GM18519 (cell line): Measurements from ENCODE around the gene LYZL6.

ENCODE experiments used
- ATAC-seq: cut with Tn5 transposase; IDR thresholded peaks from one replicate; pipeline ENCODE4 v1.9.1; 2021; ENCODE audit warnings: mild to moderate bottlenecking, moderate library complexity; ENCODE audit not compliant: unreplicated experiment, low FRiP score

The LYZL6 gene

DNA sequence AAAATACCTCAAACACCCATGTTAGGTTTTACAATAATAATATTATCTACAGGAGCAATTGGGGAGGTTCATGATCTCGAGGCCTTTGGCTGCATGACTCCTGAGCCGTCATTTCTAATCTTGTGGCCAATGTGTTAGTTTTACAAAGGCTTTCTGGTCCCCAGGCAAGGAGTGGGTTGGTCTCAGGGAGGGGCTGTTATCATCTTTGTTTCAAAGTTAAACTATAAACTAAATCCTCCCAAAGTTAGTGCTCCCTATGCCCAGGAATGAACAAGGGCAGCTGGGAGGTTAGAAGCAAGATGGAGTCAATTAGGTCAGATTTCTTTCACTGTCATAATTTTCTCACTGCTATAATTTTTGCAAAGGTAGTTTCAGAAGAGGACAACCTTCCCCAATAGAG lies 54.3 kb downstream of the LYZL6 start:
- ATAC-seq = no peak
